Brain microvascular endothelial cell (primary cell): ENCODE measurements around the gene AK1.
"Not testable (repeated sequence)": the region's sequence is repeated elsewhere in the genome, so short reads cannot be mapped to it uniquely, and the experiment has no call there.

Source experiments
- DNase-seq: peaks from one replicate; pipeline ENCODE4 v3.0.0-alpha.2; 2020
- H3K27ac ChIP-seq: fragments of 250-450 bp; sonication (Bioruptor Pico); 2 replicates; pipeline ENCODE4 v1.5.1; 2020; ENCODE audit warnings: mild to moderate bottlenecking, moderate library complexity
- H3K27me3 ChIP-seq: fragments of 250-450 bp; sonication (Bioruptor Pico); replicated peaks from 2 replicates; pipeline ENCODE4 v1.5.1; 2020; ENCODE audit warnings: mild to moderate bottlenecking
- H3K36me3 ChIP-seq: fragments of 250-450 bp; sonication (Bioruptor Pico); replicated peaks from 2 replicates; pipeline ENCODE4 v1.5.1; 2020; ENCODE audit warnings: mild to moderate bottlenecking
- H3K4me3 ChIP-seq: 2 replicates; pipeline ENCODE4 v1.5.1; 2011; ENCODE audit warnings: low read depth, mild to moderate bottlenecking, control low read depth, low read length, moderate library complexity
- CTCF ChIP-seq: IDR thresholded peaks from 2 replicates; pipeline ENCODE4 v1.5.1; 2011; ENCODE audit warnings: low read depth, mild to moderate bottlenecking, moderate library complexity, low read length, control low read depth, inconsistent platforms; ENCODE audit errors: missing control alignments
- in situ Hi-C: cut with HindIII; loops from 2 replicates; pipeline ENCODE4 v1.10.0; 2017; ENCODE audit warnings: low sequenced_read_pairs, low pct_ligation_motif_present

AK1 gene

DNA sequence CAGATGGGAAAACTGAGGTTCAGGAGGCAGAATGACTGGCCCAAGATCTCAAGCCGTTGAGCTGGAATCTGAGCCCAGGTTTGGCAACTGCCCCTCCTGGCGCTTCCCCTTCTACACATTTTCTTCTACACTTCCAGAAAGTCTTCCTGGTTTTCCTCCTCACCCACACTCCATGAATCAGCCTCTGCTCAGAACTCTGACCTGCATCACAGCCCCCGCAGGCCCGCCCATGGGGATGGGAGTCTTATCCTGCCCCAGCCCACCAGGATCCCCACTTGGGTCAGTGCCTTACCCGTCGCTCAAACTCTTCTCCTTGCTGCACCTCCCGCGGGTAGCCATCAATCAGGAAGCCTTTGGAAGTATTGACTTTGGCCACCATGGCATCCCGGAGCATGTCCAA, 5.9 kb downstream of the AK1 start:
- H3K36me3 ChIP-seq: peaks cover 14% of the 10 kb centered on the region
- no peak overlapping the region for H3K4me3 ChIP-seq
- H3K27me3 ChIP-seq: no peaks in the 10 kb centered on the region
- TF ChIP-seq CTCF: no peak
- in situ Hi-C loops: loop anchor here (25.0 kb wide), 1 partner anchor 109 kb away; no protein-coding TSS in a partner anchor
- H3K27ac ChIP-seq: no peak overlapping the region
- no peak for DNase-seq

GRCh38 chr9:127870887-127871286, 6.6 kb downstream of the AK1 start:
- no peak overlapping the region for H3K4me3 ChIP-seq
- no peak overlapping the region for H3K27ac ChIP-seq
- no peak for DNase-seq
- H3K27me3 ChIP-seq: no peaks in the 10 kb centered on the region
- H3K36me3 ChIP-seq: peaks cover 14% of the 10 kb centered on the region
- TF ChIP-seq CTCF: no peak
- in situ Hi-C loops: loop anchor here (25.0 kb wide), 1 partner anchor 109 kb away; no protein-coding TSS in a partner anchor

DNA sequence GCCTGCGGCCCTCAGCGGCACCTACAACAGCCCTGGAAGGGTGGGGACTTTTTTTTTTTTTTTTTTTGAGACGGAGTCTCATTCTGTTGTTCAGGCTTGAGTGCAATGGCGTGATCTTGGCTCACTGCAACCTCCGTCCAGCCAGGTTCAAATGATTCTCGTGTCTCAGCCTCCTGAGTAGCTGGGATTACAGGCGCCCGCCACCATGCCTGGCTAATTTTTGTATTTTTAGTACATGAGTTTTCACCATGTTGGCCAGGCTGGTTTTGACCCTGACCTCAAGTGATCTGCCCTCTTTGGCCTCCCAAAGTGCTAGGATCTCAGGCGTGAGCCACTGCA, 7.4 kb downstream of the AK1 start:
- not testable (repeated sequence) for H3K27me3 ChIP-seq, DNase-seq, H3K27ac ChIP-seq, H3K4me3 ChIP-seq
- in situ Hi-C loops: loop anchor here (25.0 kb wide), 1 partner anchor 108 kb away; no protein-coding TSS in a partner anchor
- peaks cover 14% of the 10 kb centered on the region for H3K36me3 ChIP-seq

DNA sequence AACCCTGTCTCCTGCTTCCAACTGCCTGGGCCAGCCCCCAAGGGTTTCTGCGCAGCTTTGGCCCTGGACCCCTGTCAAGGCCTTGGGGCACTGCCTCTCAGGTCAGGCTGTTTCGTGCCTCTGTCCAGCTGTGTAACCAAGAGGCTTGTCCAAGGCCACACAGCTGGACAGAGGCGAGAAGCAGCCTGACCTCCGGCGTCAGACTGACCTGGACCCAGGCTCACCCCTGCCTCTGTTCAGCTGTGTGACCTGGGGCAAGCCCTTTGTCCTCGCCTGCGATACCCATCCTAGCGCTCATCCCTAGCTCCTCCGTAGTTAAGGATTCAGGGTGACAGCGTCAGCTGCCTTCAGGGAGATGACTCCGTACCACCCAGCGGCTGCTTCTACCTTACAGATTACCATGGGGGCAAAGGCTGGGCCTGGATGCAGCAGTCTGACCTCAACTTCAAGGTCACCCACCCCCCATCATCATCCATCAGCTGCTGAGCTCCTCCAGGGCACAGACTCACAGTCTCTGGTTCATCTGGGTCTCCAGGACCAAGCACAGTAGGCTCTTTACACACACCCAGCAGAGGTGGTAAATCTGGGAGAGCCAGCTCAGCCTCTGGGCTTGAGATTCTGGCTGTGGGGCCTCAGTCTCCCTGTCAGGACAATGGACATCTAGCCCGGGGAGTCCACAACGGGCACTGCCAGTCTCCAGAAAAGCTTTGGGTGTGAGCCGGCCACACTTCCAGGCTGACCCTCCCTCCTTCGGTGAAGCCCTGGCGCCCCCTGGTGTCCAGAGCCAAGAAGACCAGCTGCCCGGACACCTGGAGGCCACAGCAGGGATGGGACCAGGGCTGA, 7.9 kb downstream of the AK1 start:
- Histone ChIP-seq H3K27me3 (no peaks in the 10 kb centered on the region), H3K36me3 (peaks cover 14% of the 10 kb centered on the region), H3K27ac (no peak overlapping the region), H3K4me3 (no peak overlapping the region)
- DNase-seq: peak; percentile 65
- TF ChIP-seq CTCF: peak; percentile 96
- in situ Hi-C loops: loop anchor here (25.0 kb wide), 1 partner anchor 107 kb away; no protein-coding TSS in a partner anchor

- no peak for DNase-seq
- Histone ChIP-seq H3K4me3 (no peak overlapping the region), H3K36me3 (peaks cover 14% of the 10 kb centered on the region), H3K27ac (no peak overlapping the region), H3K27me3 (no peaks in the 10 kb centered on the region)
- in situ Hi-C loops: loop anchor here (25.0 kb wide), 1 partner anchor 106 kb away; no protein-coding TSS in a partner anchor
- no peak for TF ChIP-seq CTCF
Measured at GRCh38 chr9:127868278-127868902, 9.1 kb downstream of the AK1 start.
